T1000 (cell line): Measurements from ENCODE around the gene ERC2.

Source experiments
- DNase-seq: peaks from one replicate; lab custom pipeline; 2025; ENCODE audit warnings: mixed read lengths; lab: John Stamatoyannopoulos, UW

ERC2 gene

DNA sequence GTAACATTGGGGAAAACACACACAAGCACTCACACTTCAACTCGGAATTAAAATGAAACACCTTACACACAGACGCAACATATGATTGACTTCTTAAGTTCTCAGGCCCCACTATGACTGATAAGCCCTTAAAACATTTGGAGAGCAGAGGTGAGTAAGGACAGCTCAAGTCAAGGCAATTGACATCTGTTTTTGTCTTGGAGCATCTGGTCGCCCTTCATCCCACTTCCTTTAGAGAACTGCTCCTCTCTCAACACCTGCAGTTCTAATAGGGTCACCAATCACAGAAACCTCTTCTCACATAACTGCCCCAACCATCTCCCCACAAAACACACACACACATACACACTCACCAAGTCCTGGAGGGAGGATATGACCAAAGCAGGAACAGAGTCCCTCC lies 43.4 kb downstream of the ERC2 start:
- DNase-seq = no peak

DNA sequence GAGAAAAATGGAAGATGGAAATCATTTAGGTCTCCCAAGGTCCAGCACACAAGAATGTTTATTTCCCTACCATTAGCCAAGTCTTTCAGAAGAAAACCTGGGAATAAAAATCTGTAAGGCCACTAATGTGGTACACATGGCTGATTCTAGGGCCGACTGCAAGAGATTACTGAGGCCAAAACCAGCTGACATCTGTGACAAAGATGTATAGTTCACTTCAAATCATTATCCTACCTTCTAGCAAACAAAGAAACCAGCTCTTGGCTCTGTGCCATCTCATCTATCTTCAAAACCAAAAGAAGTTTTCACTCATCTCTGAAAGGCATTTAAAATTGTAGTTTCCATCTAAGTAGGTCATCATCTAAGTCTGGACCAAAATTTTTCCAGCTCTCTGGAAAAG lies 43.9 kb downstream of the ERC2 start:
- DNase-seq = no peak

DNA sequence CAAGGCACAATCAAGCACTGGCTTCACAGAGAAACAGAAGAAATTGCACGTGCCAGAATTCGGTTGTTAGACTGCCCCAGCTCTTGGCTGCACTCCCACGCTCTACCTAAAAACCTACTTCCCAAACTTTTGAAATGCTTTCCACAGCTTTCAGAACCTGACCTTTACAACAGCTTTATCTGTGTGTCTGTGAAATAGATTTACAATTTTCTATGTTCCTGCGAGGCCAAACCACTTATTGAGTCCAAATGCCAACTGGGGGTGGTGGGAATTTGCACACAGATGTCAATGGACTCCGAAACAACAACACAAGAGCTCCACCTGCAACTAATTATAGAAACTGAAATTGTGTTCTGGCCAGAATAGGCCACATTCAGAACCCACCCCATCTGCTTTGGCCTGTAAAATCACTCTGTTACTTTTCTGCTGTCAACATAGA lies 44.6 kb downstream of the ERC2 start:
- DNase-seq = no peak

GRCh38 chr3:56422316-56422715 lies 46.0 kb downstream of the ERC2 start:
- DNase-seq = no peak

DNA sequence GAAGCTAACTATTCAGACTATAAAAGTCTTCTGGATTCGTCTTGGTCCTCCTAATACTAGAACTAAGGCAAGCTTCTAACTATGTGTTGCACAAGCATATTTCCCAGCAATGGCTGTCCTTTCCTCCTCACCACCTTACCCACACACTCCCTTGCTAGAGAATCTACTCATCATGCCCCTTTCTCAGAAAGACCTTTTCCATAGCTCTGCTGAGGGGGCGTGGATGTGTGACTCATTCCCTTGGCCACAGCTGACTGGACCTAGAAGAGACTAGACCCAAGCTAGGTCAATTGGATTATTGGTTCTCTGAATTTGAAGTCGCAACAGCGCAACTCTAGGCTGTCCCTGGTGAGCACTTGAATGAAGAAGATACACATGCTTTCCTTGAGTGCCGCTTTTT lies 47.1 kb downstream of the ERC2 start:
- DNase-seq = no peak

DNA sequence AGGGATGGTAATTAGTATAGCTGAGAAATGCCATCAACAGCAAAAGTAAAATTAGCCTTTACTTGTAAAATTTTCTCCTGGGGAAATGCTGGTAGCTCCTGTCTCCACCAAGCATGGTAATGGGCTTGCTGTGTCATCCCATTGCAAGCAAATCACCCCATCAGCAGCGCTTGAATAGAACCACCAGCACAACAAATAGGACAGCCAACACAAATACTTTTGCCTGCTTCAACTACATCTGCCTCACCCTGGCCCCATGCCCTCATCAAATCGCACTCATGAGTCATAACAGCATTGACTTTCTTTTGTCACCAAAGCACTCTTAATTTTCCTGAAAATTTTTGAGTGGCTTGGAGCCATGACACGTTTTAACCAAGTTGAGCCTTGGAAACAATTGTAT lies 52.6 kb downstream of the ERC2 start:
- no peak for DNase-seq

- no peak for DNase-seq
Observed at GRCh38 chr3:56413911-56414310, 54.4 kb downstream of the ERC2 start.

GRCh38 chr3:56411166-56411565 lies 57.1 kb downstream of the ERC2 start:
- DNase-seq = no peak

GRCh38 chr3:56410576-56410975 lies 57.7 kb downstream of the ERC2 start:
- no peak for DNase-seq

- DNase-seq = no peak
Observed at GRCh38 chr3:56409790-56410189, 58.5 kb downstream of the ERC2 start.

DNA sequence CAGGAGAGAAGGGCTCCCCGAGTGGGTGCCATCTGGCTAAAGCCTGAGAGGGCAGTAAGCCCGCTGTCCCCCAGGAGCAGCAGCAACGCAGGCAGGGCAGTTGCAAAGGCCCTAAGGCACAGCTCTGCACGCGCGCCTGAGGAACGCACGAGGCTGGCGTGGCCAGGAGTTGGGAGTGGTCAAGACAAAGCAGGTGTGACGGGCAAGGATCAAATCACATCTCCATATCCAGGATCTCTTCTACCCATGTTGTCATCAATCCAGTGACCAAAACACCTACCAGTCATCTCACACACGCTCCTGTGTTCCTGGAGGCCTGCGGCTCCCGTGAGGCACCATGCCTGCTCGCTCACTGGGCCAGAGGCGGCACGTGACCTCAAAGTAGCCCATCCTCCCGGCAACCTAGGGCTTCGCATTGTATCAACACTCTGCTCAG lies 59.5 kb downstream of the ERC2 start:
- no peak for DNase-seq

- no peak for DNase-seq
Observed at GRCh38 chr3:56406826-56407515, 61.3 kb downstream of the ERC2 start.

DNA sequence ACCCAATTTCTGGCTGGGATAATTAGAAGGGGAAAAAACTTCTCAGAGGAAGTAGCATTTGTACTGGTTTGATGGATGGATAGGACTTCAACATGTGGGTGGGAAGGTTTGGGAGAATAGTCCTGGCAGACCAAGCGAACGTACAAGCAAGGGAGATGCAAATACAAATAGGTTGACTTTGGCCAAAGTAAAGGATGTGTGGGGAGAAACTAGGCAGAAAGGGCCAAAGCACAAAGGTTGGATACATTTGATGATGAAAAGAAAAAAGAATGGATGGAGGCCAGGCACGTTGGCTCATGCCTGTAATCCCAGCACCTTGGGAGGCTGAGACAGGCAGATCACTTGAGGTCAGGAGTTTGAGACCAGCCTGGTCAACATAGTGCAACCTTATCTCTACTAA lies 63.4 kb downstream of the ERC2 start:
- no peak for DNase-seq

DNA sequence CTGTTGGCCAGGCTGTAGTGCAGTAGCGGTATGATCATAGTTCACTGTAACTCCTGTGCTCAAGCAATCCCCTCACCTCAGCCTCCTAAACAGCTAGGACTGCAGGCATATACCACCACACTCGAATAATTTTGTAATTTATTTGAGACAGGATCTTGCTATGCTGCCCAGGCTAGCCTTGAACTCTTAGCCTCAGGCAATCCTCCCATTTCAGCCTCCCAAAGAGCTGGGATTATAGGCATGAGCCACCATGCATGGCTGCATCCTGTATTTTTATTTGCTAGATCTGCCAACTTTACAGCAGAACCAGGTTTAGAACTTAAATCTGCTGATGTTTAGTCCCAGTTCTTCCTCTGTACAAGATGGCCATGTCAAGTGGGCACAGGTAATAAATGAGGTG lies 69.6 kb downstream of the ERC2 start:
- DNase-seq = no peak

GRCh38 chr3:56397798-56398197 lies 70.5 kb downstream of the ERC2 start:
- no peak for DNase-seq

GRCh38 chr3:56389183-56389830 lies 79.0 kb downstream of the ERC2 start:
- DNase-seq = no peak

GRCh38 chr3:56383092-56383491 lies 85.2 kb downstream of the ERC2 start:
- DNase-seq = no peak

GRCh38 chr3:56379723-56380287 lies 88.5 kb downstream of the ERC2 start:
- no peak for DNase-seq

DNA sequence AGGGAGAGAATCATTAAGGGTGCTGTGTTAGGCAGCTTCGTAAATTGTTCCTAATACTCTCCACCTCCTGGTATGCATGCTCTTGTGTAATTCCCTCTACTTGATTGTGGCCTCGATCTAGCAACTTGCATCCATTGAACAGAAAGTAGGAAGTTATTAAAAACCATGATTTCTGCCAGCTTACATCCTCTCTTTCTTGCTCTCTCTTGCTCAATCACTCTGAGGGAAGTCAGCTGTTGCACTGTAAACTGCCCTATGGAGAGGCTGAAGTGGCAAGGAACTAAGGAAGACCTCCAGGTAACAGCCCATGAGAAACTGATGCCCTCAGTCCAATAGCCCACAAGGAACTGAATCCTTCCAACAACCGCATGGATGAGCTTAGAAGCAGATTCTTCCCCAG lies 92.6 kb downstream of the ERC2 start:
- DNase-seq = no peak

- no peak for DNase-seq
Observed at GRCh38 chr3:56373386-56373785, 94.9 kb downstream of the ERC2 start.

DNA sequence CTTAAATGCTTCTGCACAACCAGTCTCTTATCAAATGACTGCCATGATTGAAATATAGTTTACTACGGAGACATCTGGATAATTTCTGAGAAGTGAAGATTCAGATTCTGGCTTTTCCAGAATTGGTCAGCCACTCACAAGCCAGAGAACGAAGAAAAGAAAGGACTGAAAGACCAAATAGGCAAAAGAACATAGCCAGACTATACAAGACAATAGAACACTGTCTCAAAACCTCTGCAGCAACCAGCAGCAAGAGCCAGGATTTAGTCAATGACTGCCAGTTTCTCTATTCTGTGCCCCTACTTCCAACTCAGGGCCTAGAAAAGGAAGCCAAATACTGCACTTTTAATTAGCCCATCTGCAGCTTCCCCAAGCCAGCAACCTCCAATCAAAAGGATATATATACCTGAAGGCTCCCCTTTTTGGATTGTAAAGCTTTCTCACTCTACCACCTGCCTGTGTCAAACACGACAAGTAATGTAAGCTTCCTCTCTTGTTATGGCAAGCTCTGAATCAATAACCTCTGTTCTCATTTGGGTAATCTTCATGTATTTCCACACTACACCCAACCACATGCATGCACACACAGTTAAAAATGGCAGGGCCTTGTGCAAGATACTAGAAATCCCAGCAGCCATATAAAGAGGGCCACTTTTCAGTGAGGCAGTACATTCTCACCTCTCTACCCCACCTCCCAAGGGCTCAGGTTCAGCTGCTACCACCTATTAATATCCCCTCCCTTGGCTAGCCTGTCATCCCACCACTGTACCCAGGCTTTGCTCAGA lies 97.1 kb downstream of the ERC2 start:
- DNase-seq = no peak

DNA sequence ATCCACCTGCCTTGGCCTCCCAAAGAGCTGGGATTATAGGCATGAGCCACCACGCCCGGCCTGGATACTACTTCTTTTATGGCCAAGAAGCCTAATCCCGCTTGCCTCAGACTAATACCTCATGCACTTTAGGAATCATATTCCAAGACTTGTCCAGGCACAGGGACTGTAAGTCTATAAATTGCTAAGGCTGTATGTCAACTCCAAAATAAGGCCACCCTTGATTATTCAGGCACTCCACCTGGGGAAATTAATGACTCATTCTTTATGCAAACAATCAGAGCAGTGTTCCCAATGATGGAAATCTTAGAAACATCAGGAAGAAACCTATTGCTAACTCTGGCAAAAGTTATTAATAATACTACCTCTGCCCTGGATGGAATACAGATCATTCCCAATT lies 98.4 kb downstream of the ERC2 start:
- DNase-seq = no peak

DNA sequence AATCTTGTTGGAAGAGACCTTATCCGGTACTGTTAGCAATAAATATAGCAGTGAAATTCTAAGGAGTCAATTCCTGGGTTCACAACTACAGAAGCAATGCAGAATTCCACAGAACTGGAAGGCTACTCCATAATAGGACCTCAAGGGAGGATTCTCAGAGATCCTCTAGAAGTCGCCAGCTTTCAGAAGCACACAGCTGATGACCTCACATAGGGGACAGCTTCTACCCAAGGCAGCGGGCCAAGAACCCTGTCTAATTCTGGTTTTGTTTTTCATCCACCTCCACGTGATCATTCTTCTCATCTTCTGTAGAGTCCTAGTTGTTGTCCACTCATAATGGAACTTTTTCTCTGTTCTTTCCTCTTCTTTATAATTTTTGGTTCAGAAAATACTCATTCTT lies 99.4 kb downstream of the ERC2 start:
- no peak for DNase-seq
